ENCODE measurements around the gene ZKSCAN5. TPM values are rescaled to one million over a fixed set of nuclear protein-coding genes. Genes with fewer than 3 reads are reported as not detected.
"Not testable (repeated sequence)": the region's sequence is repeated elsewhere in the genome, so short reads cannot be mapped to it uniquely, and the experiment has no call there.

The ZKSCAN5 gene
- total and polyA plus RNA-seq, 2 experiments from 2014 or later, result 4.6 to 13.4 TPM

DNA sequence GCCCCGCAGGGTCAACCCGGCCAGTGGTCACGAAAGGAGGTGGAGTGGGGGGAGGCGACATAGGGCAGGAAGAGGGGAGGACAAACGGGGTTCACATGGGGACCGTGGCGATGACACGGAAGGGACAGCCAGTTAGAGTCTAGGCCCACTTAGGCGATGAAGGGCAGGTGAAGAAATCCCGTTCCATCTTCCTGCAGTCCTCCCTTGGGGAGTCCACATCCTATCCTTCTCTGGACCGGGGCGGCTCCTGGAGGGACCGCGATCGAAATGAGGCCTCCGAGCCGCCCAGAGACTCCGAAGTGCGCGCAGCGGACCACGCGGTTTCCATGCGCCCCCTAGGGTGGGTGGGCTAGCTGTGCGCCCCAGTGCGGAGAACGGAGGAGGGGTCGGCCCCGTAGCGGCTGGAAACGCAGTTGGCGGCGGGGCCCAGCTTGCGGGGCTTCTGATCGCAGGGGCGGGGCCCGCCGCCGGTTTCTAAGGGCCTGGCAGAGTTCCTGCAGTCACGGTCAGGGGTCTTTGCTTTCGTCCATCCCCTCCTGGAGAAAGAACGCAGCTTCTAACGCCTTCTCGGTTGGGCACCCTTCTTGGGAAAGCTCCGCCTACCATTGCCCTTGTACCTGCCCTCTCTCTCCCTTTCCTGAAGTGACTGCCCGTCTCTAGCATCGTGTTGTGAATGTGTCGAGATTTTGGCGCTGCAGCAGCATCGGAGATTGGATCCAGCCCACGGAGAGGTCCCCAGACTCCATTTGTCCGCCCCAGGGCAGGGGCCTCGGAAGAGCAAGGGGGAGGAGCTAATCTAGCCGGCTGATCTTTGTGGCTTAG is 75.7 kb downstream of the ZKSCAN5 start (continued):
- TF ChIP-seq, protein P1, sequence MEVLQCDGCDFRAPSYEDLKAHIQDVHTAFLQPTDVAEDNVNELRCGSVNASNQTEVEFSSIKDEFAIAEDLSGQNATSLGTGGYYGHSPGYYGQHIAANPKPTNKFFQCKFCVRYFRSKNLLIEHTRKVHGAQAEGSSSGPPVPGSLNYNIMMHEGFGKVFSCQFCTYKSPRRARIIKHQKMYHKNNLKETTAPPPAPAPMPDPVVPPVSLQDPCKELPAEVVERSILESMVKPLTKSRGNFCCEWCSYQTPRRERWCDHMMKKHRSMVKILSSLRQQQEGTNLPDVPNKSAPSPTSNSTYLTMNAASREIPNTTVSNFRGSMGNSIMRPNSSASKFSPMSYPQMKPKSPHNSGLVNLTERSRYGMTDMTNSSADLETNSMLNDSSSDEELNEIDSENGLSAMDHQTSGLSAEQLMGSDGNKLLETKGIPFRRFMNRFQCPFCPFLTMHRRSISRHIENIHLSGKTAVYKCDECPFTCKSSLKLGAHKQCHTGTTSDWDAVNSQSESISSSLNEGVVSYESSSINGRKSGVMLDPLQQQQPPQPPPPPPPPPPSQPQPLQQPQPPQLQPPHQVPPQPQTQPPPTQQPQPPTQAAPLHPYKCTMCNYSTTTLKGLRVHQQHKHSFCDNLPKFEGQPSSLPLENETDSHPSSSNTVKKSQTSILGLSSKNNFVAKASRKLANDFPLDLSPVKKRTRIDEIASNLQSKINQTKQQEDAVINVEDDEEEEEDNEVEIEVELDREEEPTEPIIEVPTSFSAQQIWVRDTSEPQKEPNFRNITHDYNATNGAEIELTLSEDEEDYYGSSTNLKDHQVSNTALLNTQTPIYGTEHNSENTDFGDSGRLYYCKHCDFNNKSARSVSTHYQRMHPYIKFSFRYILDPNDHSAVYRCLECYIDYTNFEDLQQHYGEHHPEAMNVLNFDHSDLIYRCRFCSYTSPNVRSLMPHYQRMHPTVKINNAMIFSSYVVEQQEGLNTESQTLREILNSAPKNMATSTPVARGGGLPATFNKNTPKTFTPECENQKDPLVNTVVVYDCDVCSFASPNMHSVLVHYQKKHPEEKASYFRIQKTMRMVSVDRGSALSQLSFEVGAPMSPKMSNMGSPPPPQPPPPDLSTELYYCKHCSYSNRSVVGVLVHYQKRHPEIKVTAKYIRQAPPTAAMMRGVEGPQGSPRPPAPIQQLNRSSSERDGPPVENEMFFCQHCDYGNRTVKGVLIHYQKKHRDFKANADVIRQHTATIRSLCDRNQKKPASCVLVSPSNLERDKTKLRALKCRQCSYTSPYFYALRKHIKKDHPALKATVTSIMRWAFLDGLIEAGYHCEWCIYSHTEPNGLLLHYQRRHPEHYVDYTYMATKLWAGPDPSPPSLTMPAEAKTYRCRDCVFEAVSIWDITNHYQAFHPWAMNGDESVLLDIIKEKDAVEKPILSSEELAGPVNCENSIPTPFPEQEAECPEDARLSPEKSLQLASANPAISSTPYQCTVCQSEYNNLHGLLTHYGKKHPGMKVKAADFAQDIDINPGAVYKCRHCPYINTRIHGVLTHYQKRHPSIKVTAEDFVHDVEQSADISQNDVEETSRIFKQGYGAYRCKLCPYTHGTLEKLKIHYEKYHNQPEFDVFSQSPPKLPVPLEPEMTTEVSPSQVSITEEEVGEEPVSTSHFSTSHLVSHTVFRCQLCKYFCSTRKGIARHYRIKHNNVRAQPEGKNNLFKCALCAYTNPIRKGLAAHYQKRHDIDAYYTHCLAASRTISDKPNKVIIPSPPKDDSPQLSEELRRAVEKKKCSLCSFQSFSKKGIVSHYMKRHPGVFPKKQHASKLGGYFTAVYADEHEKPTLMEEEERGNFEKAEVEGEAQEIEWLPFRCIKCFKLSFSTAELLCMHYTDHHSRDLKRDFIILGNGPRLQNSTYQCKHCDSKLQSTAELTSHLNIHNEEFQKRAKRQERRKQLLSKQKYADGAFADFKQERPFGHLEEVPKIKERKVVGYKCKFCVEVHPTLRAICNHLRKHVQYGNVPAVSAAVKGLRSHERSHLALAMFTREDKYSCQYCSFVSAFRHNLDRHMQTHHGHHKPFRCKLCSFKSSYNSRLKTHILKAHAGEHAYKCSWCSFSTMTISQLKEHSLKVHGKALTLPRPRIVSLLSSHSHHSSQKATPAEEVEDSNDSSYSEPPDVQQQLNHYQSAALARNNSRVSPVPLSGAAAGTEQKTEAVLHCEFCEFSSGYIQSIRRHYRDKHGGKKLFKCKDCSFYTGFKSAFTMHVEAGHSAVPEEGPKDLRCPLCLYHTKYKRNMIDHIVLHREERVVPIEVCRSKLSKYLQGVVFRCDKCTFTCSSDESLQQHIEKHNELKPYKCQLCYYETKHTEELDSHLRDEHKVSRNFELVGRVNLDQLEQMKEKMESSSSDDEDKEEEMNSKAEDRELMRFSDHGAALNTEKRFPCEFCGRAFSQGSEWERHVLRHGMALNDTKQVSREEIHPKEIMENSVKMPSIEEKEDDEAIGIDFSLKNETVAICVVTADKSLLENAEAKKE (CRISPR knock-in tag; IDR thresholded peaks at IDR 0.05), result no peak
- TF ChIP-seq, protein P2, sequence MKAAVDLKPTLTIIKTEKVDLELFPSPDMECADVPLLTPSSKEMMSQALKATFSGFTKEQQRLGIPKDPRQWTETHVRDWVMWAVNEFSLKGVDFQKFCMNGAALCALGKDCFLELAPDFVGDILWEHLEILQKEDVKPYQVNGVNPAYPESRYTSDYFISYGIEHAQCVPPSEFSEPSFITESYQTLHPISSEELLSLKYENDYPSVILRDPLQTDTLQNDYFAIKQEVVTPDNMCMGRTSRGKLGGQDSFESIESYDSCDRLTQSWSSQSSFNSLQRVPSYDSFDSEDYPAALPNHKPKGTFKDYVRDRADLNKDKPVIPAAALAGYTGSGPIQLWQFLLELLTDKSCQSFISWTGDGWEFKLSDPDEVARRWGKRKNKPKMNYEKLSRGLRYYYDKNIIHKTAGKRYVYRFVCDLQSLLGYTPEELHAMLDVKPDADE (IDR thresholded peaks at IDR 0.05), result no peak
- no peak for TF ChIP-seq JUNB (IDR thresholded peaks at IDR 0.05; ENCODE audit: unreplicated experiment)
- no peak for TF ChIP-seq STAT1 (IDR thresholded peaks at IDR 0.05; ENCODE audit: unreplicated experiment)

DNA sequence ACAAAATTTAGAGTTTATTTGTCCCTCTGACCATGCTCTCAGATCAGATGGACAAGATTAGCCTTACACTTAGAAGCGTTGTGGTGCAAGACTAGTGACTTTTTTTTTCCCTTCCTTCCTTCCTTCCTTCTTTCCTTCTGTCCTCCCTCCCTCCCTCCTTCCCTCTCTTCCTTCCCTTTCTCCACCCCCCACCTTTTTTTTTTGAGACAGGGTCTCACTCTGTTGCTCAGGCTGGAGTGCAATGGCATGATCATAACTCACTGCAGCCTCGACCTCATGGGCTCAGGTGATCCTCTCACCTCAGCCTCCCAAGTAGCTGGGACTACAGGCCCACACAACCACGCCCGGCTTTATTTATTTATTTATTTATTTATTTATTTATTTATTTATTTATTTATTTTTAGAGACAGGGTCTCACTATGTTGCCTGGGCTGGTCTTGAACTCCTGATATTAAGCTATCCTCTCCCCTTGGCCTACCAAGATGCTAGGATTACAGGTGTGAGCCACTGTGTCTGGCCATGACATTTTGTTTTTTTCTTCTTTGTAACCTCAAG is 76.4 kb downstream of the ZKSCAN5 start:
- Histone ChIP-seq H3K4me3 (peak overlapping the region; percentile 74), H2AFZ (peak overlapping the region; percentile 100), H3K4me2 (peak overlapping the region; percentile 94), H3F3A (replicated peaks; ENCODE audit: low read depth) (0 out of 2 replicates have a peak, but pooled peaks cover 17% of the 10 kb centered on the region), H3K27ac (ENCODE audit: low read depth) (peak overlapping the region; percentile 94), H3K4me1 (ENCODE audit: insufficient read depth) (peaks cover 15% of the 10 kb centered on the region)
- peak overlapping the region; percentile 87 for H3K4me3 Mint-ChIP-seq
- not testable (repeated sequence) for H3K27me3 Mint-ChIP-seq (ENCODE audit: insufficient read depth, low read depth, poor library complexity); DNase-seq (ENCODE audit: low spot score); H3K36me3 Mint-ChIP-seq (ENCODE audit: low read depth); ATAC-seq; H3K9me3 Mint-ChIP-seq; H4K20me1 ChIP-seq (replicated peaks; ENCODE audit: insufficient read depth); H3K27me3 ChIP-seq (ENCODE audit: insufficient read depth); H3K9me2 ChIP-seq (ENCODE audit: insufficient read depth); H3K79me2 ChIP-seq (replicated peaks; ENCODE audit: insufficient read depth); H3K36me3 ChIP-seq (ENCODE audit: insufficient read depth)
- H3K27ac Mint-ChIP-seq, result peak overlapping the region; percentile 77; the same call in 1 of the 2 replicates
- peaks cover 12% of the 10 kb centered on the region for H3K4me1 Mint-ChIP-seq

Other genes starting within 250 kb of the ZKSCAN5 start
- not detected in 2 replicates for gene MYH16, start 231.8 kb upstream of the ZKSCAN5 start, total RNA-seq (2014; rRNA removed; shearing (Covaris generic))
- not detected in 2 replicates for gene MYH16, start 231.8 kb upstream of the ZKSCAN5 start, polyA plus RNA-seq (2016; fragmentation: Nextera tagmentation; extraction: Ambion mirVana)
- 108 and 168 TPM in 2 replicates for gene ARPC1A, start 178.8 kb upstream of the ZKSCAN5 start, total RNA-seq (2014; rRNA removed; shearing (Covaris generic))
- 210 and 246 TPM in 2 replicates for gene ARPC1A, start 178.8 kb upstream of the ZKSCAN5 start, polyA plus RNA-seq (2016; fragmentation: Nextera tagmentation; extraction: Ambion mirVana)
- gene ARPC1B, start 129.9 kb upstream of the ZKSCAN5 start, total RNA-seq (2014; rRNA removed; shearing (Covaris generic)), result 93.2 and 132 TPM in 2 replicates
- 89.7 and 101 TPM in 2 replicates for gene ARPC1B, start 129.9 kb upstream of the ZKSCAN5 start, polyA plus RNA-seq (2016; fragmentation: Nextera tagmentation; extraction: Ambion mirVana)
- 93.1 and 125 TPM in 2 replicates for gene PDAP1, start 96.1 kb upstream of the ZKSCAN5 start, total RNA-seq (2014; rRNA removed; shearing (Covaris generic))
- gene PDAP1, start 96.1 kb upstream of the ZKSCAN5 start, polyA plus RNA-seq (2016; fragmentation: Nextera tagmentation; extraction: Ambion mirVana), result 134 and 205 TPM in 2 replicates
- gene BUD31, start 95.7 kb upstream of the ZKSCAN5 start, total RNA-seq (2014; rRNA removed; shearing (Covaris generic)), result 77.1 and 98.5 TPM in 2 replicates
- 227 and 247 TPM in 2 replicates for gene BUD31, start 95.7 kb upstream of the ZKSCAN5 start, polyA plus RNA-seq (2016; fragmentation: Nextera tagmentation; extraction: Ambion mirVana)
- 12.2 and 18.1 TPM in 2 replicates for gene PTCD1, start 65.9 kb upstream of the ZKSCAN5 start, total RNA-seq (2014; rRNA removed; shearing (Covaris generic))
- gene PTCD1, start 65.9 kb upstream of the ZKSCAN5 start, polyA plus RNA-seq (2016; fragmentation: Nextera tagmentation; extraction: Ambion mirVana), result 10.7 and 13.4 TPM in 2 replicates
- gene CPSF4, start 65.7 kb upstream of the ZKSCAN5 start, total RNA-seq (2014; rRNA removed; shearing (Covaris generic)), result 88.0 and 93.2 TPM in 2 replicates
- 33.4 and 34.3 TPM in 2 replicates for gene CPSF4, start 65.7 kb upstream of the ZKSCAN5 start, polyA plus RNA-seq (2016; fragmentation: Nextera tagmentation; extraction: Ambion mirVana)
- 1,703 and 1,870 TPM in 2 replicates for gene ATP5MF, start 38.5 kb upstream of the ZKSCAN5 start, total RNA-seq (2014; rRNA removed; shearing (Covaris generic))
- 1,770 and 2,005 TPM in 2 replicates for gene ATP5MF, start 38.5 kb upstream of the ZKSCAN5 start, polyA plus RNA-seq (2016; fragmentation: Nextera tagmentation; extraction: Ambion mirVana)
- 13.8 and 14.2 TPM in 2 replicates for gene ZNF789, start 31.8 kb upstream of the ZKSCAN5 start, total RNA-seq (2014; rRNA removed; shearing (Covaris generic))
- 9.0 and 11.2 TPM in 2 replicates for gene ZNF789, start 31.8 kb upstream of the ZKSCAN5 start, polyA plus RNA-seq (2016; fragmentation: Nextera tagmentation; extraction: Ambion mirVana)
- 26.9 and 29.2 TPM in 2 replicates for gene ZNF394, start 4.4 kb upstream of the ZKSCAN5 start, total RNA-seq (2014; rRNA removed; shearing (Covaris generic))
- 11.4 and 12.6 TPM in 2 replicates for gene ZNF394, start 4.4 kb upstream of the ZKSCAN5 start, polyA plus RNA-seq (2016; fragmentation: Nextera tagmentation; extraction: Ambion mirVana)
- gene FAM200A, start 47.5 kb downstream of the ZKSCAN5 start, total RNA-seq (2014; rRNA removed; shearing (Covaris generic)), result 7.9 and 10.2 TPM in 2 replicates
- 4.9 and 7.7 TPM in 2 replicates for gene FAM200A, start 47.5 kb downstream of the ZKSCAN5 start, polyA plus RNA-seq (2016; fragmentation: Nextera tagmentation; extraction: Ambion mirVana)
- gene ZNF655, start 54.0 kb downstream of the ZKSCAN5 start, total RNA-seq (2014; rRNA removed; shearing (Covaris generic)), result 55.8 and 61.3 TPM in 2 replicates
- 20.6 and 21.7 TPM in 2 replicates for gene ZNF655, start 54.0 kb downstream of the ZKSCAN5 start, polyA plus RNA-seq (2016; fragmentation: Nextera tagmentation; extraction: Ambion mirVana)
- not detected in 2 replicates for gene TMEM225B, start 93.6 kb downstream of the ZKSCAN5 start, total RNA-seq (2014; rRNA removed; shearing (Covaris generic))
- gene TMEM225B, start 93.6 kb downstream of the ZKSCAN5 start, polyA plus RNA-seq (2016; fragmentation: Nextera tagmentation; extraction: Ambion mirVana), result 0.45 and 0.50 TPM in 2 replicates
- gene ZSCAN25, start 112.3 kb downstream of the ZKSCAN5 start, total RNA-seq (2014; rRNA removed; shearing (Covaris generic)), result 10.0 and 17.5 TPM in 2 replicates
- gene ZSCAN25, start 112.3 kb downstream of the ZKSCAN5 start, polyA plus RNA-seq (2016; fragmentation: Nextera tagmentation; extraction: Ambion mirVana), result 4.8 and 5.8 TPM in 2 replicates
- gene CYP3A5, start 175.3 kb downstream of the ZKSCAN5 start, total RNA-seq (2014; rRNA removed; shearing (Covaris generic)), result not detected in 2 replicates
- 1.1 and 1.2 TPM in 2 replicates for gene CYP3A5, start 175.3 kb downstream of the ZKSCAN5 start, polyA plus RNA-seq (2016; fragmentation: Nextera tagmentation; extraction: Ambion mirVana)
- not detected in 2 replicates for gene CYP3A7, start 230.5 kb downstream of the ZKSCAN5 start, total RNA-seq (2014; rRNA removed; shearing (Covaris generic))
- gene CYP3A7, start 230.5 kb downstream of the ZKSCAN5 start, polyA plus RNA-seq (2016; fragmentation: Nextera tagmentation; extraction: Ambion mirVana), result 0.12 and 0.19 TPM in 2 replicates